ENCODE data around the gene CHAF1A. TPM values are rescaled to one million over a fixed set of nuclear protein-coding genes. Genes with fewer than 3 reads are reported as not detected.

The CHAF1A gene
- total RNA-seq, 1 experiment from 2014 or later, result 63.7 TPM

DNA sequence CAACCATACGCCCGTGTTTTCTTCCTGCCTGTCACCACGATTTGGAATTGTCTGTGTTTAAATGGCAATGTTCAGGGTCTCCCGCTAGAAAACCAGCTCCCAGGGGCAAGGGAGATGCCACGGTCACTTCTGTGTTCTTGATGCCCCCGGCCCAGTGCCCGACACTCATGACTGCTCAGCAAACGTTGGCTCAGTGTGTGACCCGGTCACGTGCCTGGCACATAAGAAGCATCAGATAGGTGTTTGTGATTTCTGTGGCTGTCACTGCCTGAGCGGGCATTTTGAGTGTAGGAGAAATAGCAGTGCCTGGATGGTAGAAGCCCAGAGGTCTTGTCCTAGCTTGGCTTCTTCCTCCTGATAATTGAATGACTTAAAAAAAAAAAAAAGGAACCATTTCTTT lies 85.1 kb downstream of the CHAF1A start:
- DNase-seq (ENCODE audit: low spot score), result no peak

DNA sequence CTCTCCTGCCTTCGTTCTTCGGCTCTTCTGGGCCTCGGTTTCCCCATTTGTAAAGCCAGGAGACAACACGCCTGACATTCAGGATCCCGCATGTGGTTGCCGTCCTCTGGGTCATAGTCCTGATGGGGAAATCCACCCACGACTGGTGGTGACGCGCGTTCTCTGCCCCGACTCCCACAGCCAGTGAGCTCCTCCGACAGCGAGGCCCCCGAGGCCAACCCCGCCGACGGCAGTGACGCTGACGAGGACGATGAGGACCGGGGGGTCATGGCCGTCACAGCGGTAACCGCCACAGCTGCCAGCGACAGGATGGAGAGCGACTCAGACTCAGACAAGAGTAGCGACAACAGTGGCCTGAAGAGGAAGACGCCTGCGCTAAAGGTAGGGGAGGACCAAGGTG lies 86.1 kb downstream of the CHAF1A start:
- DNase-seq (ENCODE audit: low spot score), result no peak

DNA sequence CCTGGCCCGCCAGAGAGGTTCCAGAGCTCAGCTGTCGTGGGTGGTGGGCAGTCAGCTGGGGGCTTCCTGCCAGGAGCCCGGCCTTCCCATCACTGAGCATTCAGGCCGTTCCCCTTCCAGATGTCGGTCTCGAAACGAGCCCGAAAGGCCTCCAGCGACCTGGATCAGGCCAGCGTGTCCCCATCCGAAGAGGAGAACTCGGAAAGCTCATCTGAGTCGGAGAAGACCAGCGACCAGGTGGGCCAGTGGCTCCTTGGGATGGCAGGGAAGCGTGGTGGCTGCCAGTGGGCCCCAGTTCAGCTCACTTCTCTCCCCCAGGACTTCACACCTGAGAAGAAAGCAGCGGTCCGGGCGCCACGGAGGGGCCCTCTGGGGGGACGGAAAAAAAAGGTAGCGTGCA lies 89.0 kb downstream of the CHAF1A start:
- no peak for DNase-seq (ENCODE audit: low spot score)

DNA sequence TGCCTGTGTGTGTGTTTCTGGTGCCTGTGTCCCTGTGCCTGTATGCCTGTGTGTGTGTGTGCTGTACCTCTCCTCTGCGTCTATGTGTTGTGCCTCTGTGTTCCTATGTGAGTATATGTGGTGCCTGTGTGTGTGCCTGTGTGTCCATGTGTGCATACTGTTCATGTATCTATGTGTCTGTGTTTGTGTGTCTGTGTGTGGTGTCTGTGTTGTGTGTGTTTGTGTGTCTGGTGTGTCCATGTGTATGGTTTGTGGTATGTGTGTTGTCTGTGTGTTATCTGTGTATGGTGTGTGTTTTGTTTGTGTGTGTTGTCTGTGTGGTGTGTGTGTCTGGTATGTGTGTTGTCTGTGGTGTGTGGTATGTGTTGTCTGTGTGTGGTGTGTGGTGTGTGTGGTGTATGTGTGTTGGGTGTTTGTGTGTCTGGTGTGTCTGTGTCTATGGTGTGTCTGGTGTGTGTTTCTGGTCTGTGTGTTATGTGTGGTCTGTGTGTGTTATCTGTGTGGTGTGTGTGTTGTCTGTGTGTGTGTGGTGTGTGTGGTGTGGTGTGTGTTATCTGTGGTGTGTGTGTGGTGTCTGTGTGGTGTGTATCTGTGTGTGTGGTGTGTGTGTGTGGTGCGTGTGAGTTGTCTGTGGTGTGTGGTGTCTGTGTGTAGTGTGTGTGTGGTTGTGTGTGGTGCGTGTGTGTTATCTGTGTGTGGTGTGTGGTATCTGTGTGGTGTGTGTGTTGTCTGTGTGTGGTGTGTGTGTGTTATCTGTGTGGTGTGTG lies 90.1 kb downstream of the CHAF1A start:
- no peak for DNase-seq (ENCODE audit: low spot score)

Small RNA genes within 50 kb of the gene (small RNA-seq; reads per million reads assigned to genes)
- not detected for gene MIR4746

Other genes starting within 250 kb of the CHAF1A start
- not detected in 2 replicates for gene CREB3L3, start 249.0 kb upstream of the CHAF1A start, total RNA-seq (2014; rRNA removed; shearing (Covaris generic))
- 24.2 and 27.4 TPM in 2 replicates for gene SIRT6, start 220.1 kb upstream of the CHAF1A start, total RNA-seq (2014; rRNA removed; shearing (Covaris generic))
- gene ANKRD24, start 220.0 kb upstream of the CHAF1A start, total RNA-seq (2014; rRNA removed; shearing (Covaris generic)), result 0.20 and 0.89 TPM in 2 replicates
- gene EBI3, start 173.1 kb upstream of the CHAF1A start, total RNA-seq (2014; rRNA removed; shearing (Covaris generic)), result not detected in 2 replicates
- 25.5 and 36.1 TPM in 2 replicates for gene YJU2, start 155.6 kb upstream of the CHAF1A start, total RNA-seq (2014; rRNA removed; shearing (Covaris generic))
- 0.21 and 1.6 TPM in 2 replicates for gene SHD, start 123.4 kb upstream of the CHAF1A start, total RNA-seq (2014; rRNA removed; shearing (Covaris generic))
- gene TMIGD2, start 100.3 kb upstream of the CHAF1A start, total RNA-seq (2014; rRNA removed; shearing (Covaris generic)), result not detected in 2 replicates
- 0.41 and 0.60 TPM in 2 replicates for gene FSD1, start 98.0 kb upstream of the CHAF1A start, total RNA-seq (2014; rRNA removed; shearing (Covaris generic))
- gene STAP2, start 63.8 kb upstream of the CHAF1A start, total RNA-seq (2014; rRNA removed; shearing (Covaris generic)), result 69.6 and 74.4 TPM in 2 replicates
- gene MPND, start 59.1 kb upstream of the CHAF1A start, total RNA-seq (2014; rRNA removed; shearing (Covaris generic)), result 9.4 and 18.6 TPM in 2 replicates
- 43.5 and 55.5 TPM in 2 replicates for gene SH3GL1, start 2.1 kb upstream of the CHAF1A start, total RNA-seq (2014; rRNA removed; shearing (Covaris generic))
- 84.8 and 85.4 TPM in 2 replicates for gene UBXN6, start 55.2 kb downstream of the CHAF1A start, total RNA-seq (2014; rRNA removed; shearing (Covaris generic))
- 56.1 and 67.0 TPM in 2 replicates for gene HDGFL2, start 69.7 kb downstream of the CHAF1A start, total RNA-seq (2014; rRNA removed; shearing (Covaris generic))
- gene PLIN4, start 115.8 kb downstream of the CHAF1A start, total RNA-seq (2014; rRNA removed; shearing (Covaris generic)), result 8.5 TPM in 2 replicates
- gene PLIN5, start 132.6 kb downstream of the CHAF1A start, total RNA-seq (2014; rRNA removed; shearing (Covaris generic)), result 0.86 and 4.5 TPM in 2 replicates
- 16.1 and 19.1 TPM in 2 replicates for gene LRG1, start 137.4 kb downstream of the CHAF1A start, total RNA-seq (2014; rRNA removed; shearing (Covaris generic))
- gene SEMA6B, start 157.0 kb downstream of the CHAF1A start, total RNA-seq (2014; rRNA removed; shearing (Covaris generic)), result 0.70 and 0.84 TPM in 2 replicates
- 6.3 TPM in 2 replicates for gene TNFAIP8L1, start 236.9 kb downstream of the CHAF1A start, total RNA-seq (2014; rRNA removed; shearing (Covaris generic))